ENCODE results near the gene PHC2. TPM values are rescaled to one million over a fixed set of nuclear protein-coding genes. Genes with fewer than 3 reads are reported as not detected.

PHC2 gene
- total RNA-seq, 4 donors from 2014 or later, result 52.7 to 68.9 (median 59.8) TPM

- 65 to 67% methylated on average over 2 of the region's 2 CpGs for WGBS, 2 donors (ENCODE audit: low coverage in 1 of 2)
- DNase-seq, result no peak
- intact Hi-C loops (cut with DNase I; ENCODE audit: low total_unique reads), result no loop called here
Observed at GRCh38 chr1:33316601-33317000, 114.3 kb downstream of the PHC2 start.

GRCh38 chr1:33314416-33314815 lies 116.5 kb downstream of the PHC2 start:
- H3K4me1 ChIP-seq, result no peaks in the 10 kb centered on the region
- H3K27me3 ChIP-seq, result no peaks in the 10 kb centered on the region
- no peak for DNase-seq
- no peaks in the 10 kb centered on the region for H3K36me3 ChIP-seq
- intact Hi-C loops (cut with DNase I; ENCODE audit: low total_unique reads) (no loop called here), in situ Hi-C loops (cut with MboI; ENCODE audit: low pct_ligation_motif_present in 1 of 4, low pct_unique_long_range_greater_than_20kb in 1 of 4, low sequenced_read_pairs in 3 of 4) (no loop called here)
- WGBS, 2 donors (ENCODE audit: low coverage in 1 of 2), result 74% methylated on average over 9 of the region's 9 CpGs; no CpG with 5 or more reads in 1 of the 2 donors
- H3K9me3 ChIP-seq, result no peaks in the 10 kb centered on the region
- H3K4me3 ChIP-seq, result no peak overlapping the region
- H3K27ac ChIP-seq, result no peak overlapping the region
- TF ChIP-seq EP300 (IDR thresholded peaks at IDR 0.05; ENCODE audit: low read depth) (no peak), POLR2AphosphoS5 (IDR thresholded peaks at IDR 0.05) (no peak), CTCF (IDR thresholded peaks at IDR 0.05) (no peak), POLR2A (IDR thresholded peaks at IDR 0.05) (no peak)

More at GRCh38 chr1:33316601-33317000, 114.3 kb downstream of the PHC2 start:
- Histone ChIP-seq H3K36me3 (no peaks in the 10 kb centered on the region), H3K27ac (no peak overlapping the region), H3K4me3 (no peak overlapping the region), H3K4me1 (no peaks in the 10 kb centered on the region), H3K27me3 (no peaks in the 10 kb centered on the region), H3K9me3 (no peaks in the 10 kb centered on the region)
- in situ Hi-C loops (cut with MboI; ENCODE audit: low pct_ligation_motif_present in 1 of 4, low pct_unique_long_range_greater_than_20kb in 1 of 4, low sequenced_read_pairs in 3 of 4), result no loop called here
- TF ChIP-seq CTCF (IDR thresholded peaks at IDR 0.05), result no peak
- no peak for TF ChIP-seq POLR2A (IDR thresholded peaks at IDR 0.05)
- TF ChIP-seq POLR2AphosphoS5 (IDR thresholded peaks at IDR 0.05), result no peak
- no peak for TF ChIP-seq EP300 (IDR thresholded peaks at IDR 0.05; ENCODE audit: low read depth)

- WGBS, 2 donors (ENCODE audit: low coverage in 1 of 2), result 53% methylated on average over 5 of the region's 5 CpGs; no CpG with 5 or more reads in 1 of the 2 donors
Observed at GRCh38 chr1:33312413-33312749, 118.5 kb downstream of the PHC2 start.

GRCh38 chr1:33311706-33312412 lies 119.0 kb downstream of the PHC2 start:
- Histone ChIP-seq H3K36me3 (no peaks in the 10 kb centered on the region), H3K9me3 (no peaks in the 10 kb centered on the region), H3K4me3 (no peak overlapping the region), H3K27ac (no peak overlapping the region), H3K4me1 (peaks cover under 1 to 4% (median 2%) of the 10 kb centered on the region in 4 donors), H3K27me3 (peaks cover 5% of the 10 kb centered on the region)
- 90% methylated on average over 7 of the region's 7 CpGs; no CpG with 5 or more reads in 1 of the 2 donors for WGBS, 2 donors (ENCODE audit: low coverage in 1 of 2)
- in situ Hi-C loops (cut with MboI; ENCODE audit: low pct_ligation_motif_present in 1 of 4, low pct_unique_long_range_greater_than_20kb in 1 of 4, low sequenced_read_pairs in 3 of 4), result no loop called here
- no peak for DNase-seq
- intact Hi-C loops (cut with DNase I; ENCODE audit: low total_unique reads), result no loop called here
- TF ChIP-seq POLR2AphosphoS5 (IDR thresholded peaks at IDR 0.05) (no peak), EP300 (IDR thresholded peaks at IDR 0.05; ENCODE audit: low read depth) (no peak), POLR2A (IDR thresholded peaks at IDR 0.05) (no peak), CTCF (IDR thresholded peaks at IDR 0.05) (no peak)

More at GRCh38 chr1:33312413-33312749, 118.5 kb downstream of the PHC2 start:
- no peaks in the 10 kb centered on the region for H3K4me1 ChIP-seq
- no peak for TF ChIP-seq EP300 (IDR thresholded peaks at IDR 0.05; ENCODE audit: low read depth)
- TF ChIP-seq POLR2AphosphoS5 (IDR thresholded peaks at IDR 0.05), result no peak
- no peak for TF ChIP-seq POLR2A (IDR thresholded peaks at IDR 0.05)
- TF ChIP-seq CTCF (IDR thresholded peaks at IDR 0.05), result no peak
- H3K9me3 ChIP-seq, result no peaks in the 10 kb centered on the region
- H3K27ac ChIP-seq, result no peak overlapping the region
- H3K36me3 ChIP-seq, result no peaks in the 10 kb centered on the region
- no peaks in the 10 kb centered on the region for H3K27me3 ChIP-seq
- intact Hi-C loops (cut with DNase I; ENCODE audit: low total_unique reads), result no loop called here
- DNase-seq, result no peak
- in situ Hi-C loops (cut with MboI; ENCODE audit: low pct_ligation_motif_present in 1 of 4, low pct_unique_long_range_greater_than_20kb in 1 of 4, low sequenced_read_pairs in 3 of 4), result no loop called here
- no peak overlapping the region for H3K4me3 ChIP-seq
